Endothelial cell of umbilical vein (primary cell): ENCODE measurements around the gene COL1A2. TPM values are rescaled to one million over a fixed set of nuclear protein-coding genes. Genes with fewer than 3 reads are reported as not detected.

Experiments
- BruUV-seq: library from RNA; stranded (reverse); fragments of 400-500 nt; replicated peaks from 2 replicates; lab custom pipeline; 2021; lab: Mats Ljungman, UMichigan
- CTCF ChIA-PET: fragments of 300-600, 350-600 bp; sonication (Branson Sonifier 250); formaldehyde crosslinking; loops from one replicate; lab custom pipeline; 2021; ENCODE audit warnings: antibody characterized with exemption, inconsistent platforms; lab: Charles Lee
- POLR2A ChIA-PET: fragments of 300-600, 350-600 bp; sonication (Branson Sonifier 250); formaldehyde crosslinking; loops from one replicate; lab custom pipeline; 2021; ENCODE audit warnings: antibody characterized with exemption, inconsistent platforms; lab: Charles Lee
- DNase-seq: peaks from one replicate; pipeline ENCODE4 v3.0.0-alpha.2; 2011; ENCODE audit warnings: low read depth, low spot score
- FAIRE-seq: peaks from 2 replicates; lab custom pipeline; 2011; peaks lifted over from hg19 to GRCh38; lab: Jason Lieb, UNC
- H2AFZ ChIP-seq: 2 replicates; pipeline ENCODE4 v1.6.0; 2012; ENCODE audit warnings: low read depth, low read length, control low read depth, inconsistent platforms
- H3K27ac ChIP-seq: 2 replicates; pipeline ENCODE4 v1.5.1; 2011; ENCODE audit warnings: low read depth, mild to moderate bottlenecking, control low read depth, low read length, moderate library complexity; ENCODE audit not compliant: insufficient read depth
- H3K27me3 ChIP-seq, 2 experiments: 2 replicates each; pipeline versions ENCODE4 v1.6.0 to v1.6.1; 2011; ENCODE audit warnings: low read length in 2 of 2, mixed read lengths in 1 of 2; ENCODE audit not compliant: control insufficient read depth in 2 of 2, insufficient read depth in 2 of 2
- H3K36me3 ChIP-seq, 2 experiments: 2 replicates in 1 of 2; 3 replicates in 1 of 2; pipeline ENCODE4 v1.5.1; 2011; ENCODE audit warnings: low read length in 2 of 2, mild to moderate bottlenecking in 1 of 2, moderate library complexity in 1 of 2; ENCODE audit not compliant: control insufficient read depth in 2 of 2, insufficient read depth in 2 of 2; ENCODE audit errors: extremely low read depth in 1 of 2
- H3K4me1 ChIP-seq: 3 replicates; pipeline ENCODE4 v1.5.1; 2011; ENCODE audit warnings: mild to moderate bottlenecking, low read length; ENCODE audit not compliant: control insufficient read depth, insufficient read depth; ENCODE audit errors: extremely low read depth
- H3K4me2 ChIP-seq: 2 replicates; pipeline ENCODE4 v1.6.1; 2011; ENCODE audit warnings: low read length, control low read depth, mixed read lengths; ENCODE audit not compliant: insufficient read depth
- H3K4me3 ChIP-seq, 3 experiments: fragments of 200-600 bp in 1 of 3; sonication (generic), shearing (Covaris generic) in 1 of 3; replicated peaks in 1 of 3; 2 replicates each; pipeline ENCODE4 v1.5.1; 2011 to 2016; ENCODE audit warnings: control low read depth in 3 of 3, low read length in 3 of 3, mild to moderate bottlenecking in 2 of 3, inconsistent platforms in 1 of 3, low read depth in 1 of 3, moderate library complexity in 1 of 3; ENCODE audit not compliant: insufficient read depth in 1 of 3
- H3K79me2 ChIP-seq: 2 replicates; pipeline ENCODE4 v1.6.0; 2012; ENCODE audit warnings: low read length, inconsistent platforms; ENCODE audit not compliant: control insufficient read depth, insufficient read depth
- H3K9ac ChIP-seq: replicated peaks from 2 replicates; pipeline ENCODE3; 2011; ENCODE audit warnings: low read length, control low read depth; ENCODE audit not compliant: insufficient read depth; ENCODE audit errors: extremely low read depth
- H3K9me1 ChIP-seq: replicated peaks from 3 replicates; pipeline ENCODE4 v1.6.0; 2011; ENCODE audit warnings: mild to moderate bottlenecking, low read length; ENCODE audit not compliant: control insufficient read depth, insufficient read depth; ENCODE audit errors: extremely low read depth
- H3K9me3 ChIP-seq: replicated peaks from 2 replicates; pipeline ENCODE4 v1.5.1; 2012; ENCODE audit warnings: low read length, inconsistent platforms; ENCODE audit not compliant: control insufficient read depth, insufficient read depth
- H4K20me1 ChIP-seq: replicated peaks from 2 replicates; pipeline ENCODE3; 2011; ENCODE audit warnings: mild to moderate bottlenecking, low read length; ENCODE audit not compliant: control insufficient read depth, insufficient read depth; ENCODE audit errors: extremely low read depth
- EZH2 ChIP-seq: IDR thresholded peaks from 2 replicates; pipeline ENCODE4 v1.6.1; 2012; ENCODE audit warnings: borderline replicate concordance, low read depth, mild to moderate bottlenecking, moderate library complexity, low read length, inconsistent platforms; ENCODE audit not compliant: severe bottlenecking
- FOS ChIP-seq: IDR thresholded peaks from 2 replicates; pipeline ENCODE4 v1.6.1; 2011; ENCODE audit warnings: mild to moderate bottlenecking, low read length, moderate library complexity, borderline replicate concordance; ENCODE audit not compliant: insufficient read depth
- GATA2 ChIP-seq: IDR thresholded peaks from 2 replicates; pipeline ENCODE4 v1.7.0; 2011; ENCODE audit warnings: low read depth, mild to moderate bottlenecking, moderate library complexity, mixed read lengths, low read length; ENCODE audit not compliant: insufficient read length, insufficient read depth
- JUN ChIP-seq: IDR thresholded peaks from 2 replicates; pipeline ENCODE4 v1.6.1; 2011; ENCODE audit warnings: borderline replicate concordance, low read depth; ENCODE audit not compliant: insufficient read length, insufficient read depth
- MAX ChIP-seq: IDR thresholded peaks from 2 replicates; pipeline ENCODE4 v1.6.1; 2011; ENCODE audit not compliant: insufficient read depth, insufficient read length
- MYC ChIP-seq: IDR thresholded peaks from one replicate; pipeline ENCODE4 v1.6.1; 2011; ENCODE audit warnings: mild to moderate bottlenecking, low read depth, low read length
- POLR2A ChIP-seq: IDR thresholded peaks from 2 replicates; pipeline ENCODE4 v1.6.1; 2012; ENCODE audit warnings: low read depth, mild to moderate bottlenecking, control low read depth, low read length
- POLR2AphosphoS5 ChIP-seq: IDR thresholded peaks from 2 replicates; pipeline ENCODE4 v1.6.1; 2012; ENCODE audit warnings: low read depth, mild to moderate bottlenecking, control low read depth, low read length, moderate library complexity; ENCODE audit not compliant: insufficient read depth
- dilution Hi-C: fragments of 300-500 bp; cut with MboI; formaldehyde crosslinking; loops from one replicate; pipeline ENCODE4 v1.15.0; 2019; ENCODE audit warnings: low sequenced_read_pairs; ENCODE audit not compliant: extremely low pct_ligation_motif_present
- intact Hi-C: fragments of 100-400 bp; cut with micrococcal nuclease; formaldehyde crosslinking; loops from one replicate; pipeline ENCODE4 v1.10.0; 2022
- polyA plus RNA-seq, 4 experiments: library from polyadenylated mRNA; depleted of rRNA in 3 of 4; stranded (reverse) in 3 of 4; unstranded in 1 of 4; fragments of >200 nt; gene quantifications; 2 replicates each; pipeline versions ENCODE4 v1.2.1 to v1.2.3, GENCODE V29; 2011 to 2012; ENCODE audit warnings: missing spikeins in 1 of 4
- total RNA-seq: library from RNA; stranded (reverse); gene quantifications from 2 replicates; pipeline ENCODE4 v1.2.3, GENCODE V29; 2021
- TF ChIP-seq, protein P1 (sequence below), 2 donors: IDR thresholded peaks; 1 replicate in 1 of 2; 2 replicates in 1 of 2; pipeline ENCODE4 v1.5.1; 2011; ENCODE audit warnings: low read length in 2 of 2, mild to moderate bottlenecking in 2 of 2, moderate library complexity in 2 of 2, control low read depth in 1 of 2, inconsistent platforms in 1 of 2, low read depth in 1 of 2; ENCODE audit not compliant: insufficient read depth in 1 of 2; ENCODE audit errors: extremely low read depth in 1 of 2

The COL1A2 gene
- total and polyA plus RNA-seq, 2 donors (not counting 3 experiments of a cell fraction or from before 2014, with no cell fraction given) = 28.9 to 40.8 TPM

GRCh38 chr7:94366163-94366562, 28.5 kb upstream of the COL1A2 start:
- no peak overlapping the region for H3K4me3 ChIP-seq
- ChIA-PET CTCF (interaction anchor here (0.8 to 2.5 kb wide), 2 partner anchors 9 to 29 kb away, joined by 3 to 7 read pairs; partner anchors contain the start of gene COL1A2), POLR2A (no interaction called here)
- H3K4me2 ChIP-seq = no peak overlapping the region
- H3K9me3 ChIP-seq = no peaks in the 10 kb centered on the region
- FAIRE-seq = no peak
- TF ChIP-seq EZH2 = no peak
- TF ChIP-seq FOS = no peak
- no peak for TF ChIP-seq JUN
- no peak for TF ChIP-seq MYC
- TF ChIP-seq POLR2AphosphoS5 = no peak
- no peak for TF ChIP-seq MAX
- no peak for TF ChIP-seq POLR2A
- TF ChIP-seq, protein P1, sequence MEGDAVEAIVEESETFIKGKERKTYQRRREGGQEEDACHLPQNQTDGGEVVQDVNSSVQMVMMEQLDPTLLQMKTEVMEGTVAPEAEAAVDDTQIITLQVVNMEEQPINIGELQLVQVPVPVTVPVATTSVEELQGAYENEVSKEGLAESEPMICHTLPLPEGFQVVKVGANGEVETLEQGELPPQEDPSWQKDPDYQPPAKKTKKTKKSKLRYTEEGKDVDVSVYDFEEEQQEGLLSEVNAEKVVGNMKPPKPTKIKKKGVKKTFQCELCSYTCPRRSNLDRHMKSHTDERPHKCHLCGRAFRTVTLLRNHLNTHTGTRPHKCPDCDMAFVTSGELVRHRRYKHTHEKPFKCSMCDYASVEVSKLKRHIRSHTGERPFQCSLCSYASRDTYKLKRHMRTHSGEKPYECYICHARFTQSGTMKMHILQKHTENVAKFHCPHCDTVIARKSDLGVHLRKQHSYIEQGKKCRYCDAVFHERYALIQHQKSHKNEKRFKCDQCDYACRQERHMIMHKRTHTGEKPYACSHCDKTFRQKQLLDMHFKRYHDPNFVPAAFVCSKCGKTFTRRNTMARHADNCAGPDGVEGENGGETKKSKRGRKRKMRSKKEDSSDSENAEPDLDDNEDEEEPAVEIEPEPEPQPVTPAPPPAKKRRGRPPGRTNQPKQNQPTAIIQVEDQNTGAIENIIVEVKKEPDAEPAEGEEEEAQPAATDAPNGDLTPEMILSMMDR (IDR thresholded peaks at IDR 0.05; ENCODE audit: extremely low read depth in 1 of 2, insufficient read depth in 1 of 2, low read depth in 1 of 2, low read length in 2 of 2) = no peak
- no peak for TF ChIP-seq GATA2
- no peak overlapping the region for H3K27ac ChIP-seq
- H3K36me3 ChIP-seq = no peaks in the 10 kb centered on the region
- H3K9ac ChIP-seq = no peak overlapping the region
- H3K9me1 ChIP-seq = no peaks in the 10 kb centered on the region
- peaks cover 15% of the 10 kb centered on the region for H3K4me1 ChIP-seq
- DNase-seq = no peak
- no TSS peak for BruUV-seq
- H3K27me3 ChIP-seq = no peaks in the 10 kb centered on the region
- dilution Hi-C loops (no loop called here), intact Hi-C loops (no loop called here)
- H2AFZ ChIP-seq = no peak overlapping the region
- no peaks in the 10 kb centered on the region for H3K79me2 ChIP-seq
- no peaks in the 10 kb centered on the region for H4K20me1 ChIP-seq
